Fibroblast of gingiva (primary cell): ENCODE results near the gene ZNF559.

Source experiments
- DNase-seq: peaks from one replicate; pipeline ENCODE4 v3.0.0-alpha.2; 2011; ENCODE audit warnings: low read depth

Gene ZNF559

DNA sequence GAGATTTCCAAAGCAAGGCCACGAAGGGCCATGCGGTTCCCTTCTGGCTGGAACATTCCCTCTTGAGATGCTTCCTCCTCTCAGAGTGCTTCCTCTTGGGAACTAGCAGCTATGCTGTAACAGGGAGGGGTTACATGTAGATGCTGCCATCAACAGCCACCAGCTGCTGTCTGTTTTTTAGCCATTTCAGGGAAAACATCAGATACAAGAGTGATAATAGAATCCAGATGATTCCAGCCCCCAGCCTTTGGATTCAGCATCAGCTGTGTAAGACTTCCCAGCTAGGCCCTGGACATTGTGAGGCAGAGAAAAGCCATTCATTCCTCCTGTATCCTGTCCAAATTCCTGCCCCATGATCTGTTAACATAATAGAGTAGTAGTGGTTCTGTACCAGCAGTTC, 30.7 kb downstream of the ZNF559 start:
- DNase-seq = peak; percentile 16

DNA sequence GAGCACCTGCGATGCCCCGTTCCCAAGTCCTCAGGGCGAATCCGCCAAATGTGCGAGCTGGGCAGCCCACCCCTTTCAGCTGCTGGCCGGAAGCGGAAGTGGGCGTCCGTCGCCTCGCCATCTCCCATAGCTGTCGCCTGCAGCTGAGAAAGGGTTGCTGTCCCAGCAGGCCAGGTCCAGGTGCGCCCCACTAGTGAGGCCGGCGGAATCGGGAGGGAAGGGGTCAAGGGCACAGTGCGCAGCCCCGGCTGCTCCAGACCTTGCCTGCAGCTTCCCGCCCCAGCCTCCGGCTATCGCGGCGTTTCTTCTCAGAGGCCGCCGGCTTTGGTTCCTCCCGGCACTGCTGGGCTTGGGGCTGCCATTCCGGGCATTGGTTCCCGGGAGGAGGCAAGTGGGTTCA, 38.9 kb downstream of the ZNF559 start, which contains the start of gene ZNF177:
Gene ZNF177, plus strand, starts transcription at position 109 of the 400 bp plus-strand sequence. CDS start 15,299 bp downstream, outside the sequence.
- DNase-seq = peak; percentile 3

DNA sequence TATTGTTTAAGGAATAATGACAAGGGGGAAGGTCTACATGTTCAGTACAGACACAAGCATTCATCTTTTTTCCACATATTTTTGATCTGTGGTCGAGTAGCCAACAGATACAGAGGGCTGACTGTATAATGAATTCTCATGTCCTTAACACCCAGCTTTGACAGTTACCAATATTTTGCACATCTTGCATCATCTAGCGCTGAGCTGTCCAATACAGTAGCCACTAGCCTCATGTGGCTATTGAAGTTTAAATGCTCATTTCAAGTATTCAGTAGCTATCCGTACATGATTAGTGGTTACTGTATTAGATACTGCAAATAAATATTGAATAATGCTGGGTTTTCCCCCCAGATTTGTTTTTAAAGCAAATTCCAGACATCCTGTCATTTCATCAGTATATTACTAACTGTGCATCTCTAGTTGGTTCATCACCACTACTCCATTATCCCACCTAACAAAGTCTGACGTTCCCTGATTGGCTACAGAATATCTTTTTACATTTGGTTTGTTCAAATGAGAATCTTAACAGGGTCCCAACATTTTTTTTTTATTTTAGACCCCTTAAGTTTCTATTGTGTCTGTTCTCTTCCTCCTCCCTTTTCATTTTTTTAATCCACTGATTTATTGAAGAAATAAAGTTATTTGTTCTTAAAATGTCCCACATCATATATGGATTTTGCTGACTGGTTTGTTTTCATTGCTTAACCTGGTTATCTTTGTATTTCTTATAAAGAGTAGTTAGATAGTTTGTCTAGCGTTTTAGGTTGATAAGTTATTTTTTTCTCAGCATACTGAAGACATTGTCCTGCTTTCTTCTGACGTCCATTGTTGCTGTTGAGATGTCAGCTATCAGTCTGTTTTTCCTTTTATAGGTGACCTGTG, 47.0 kb downstream of the ZNF559 start:
- DNase-seq = no peak

DNA sequence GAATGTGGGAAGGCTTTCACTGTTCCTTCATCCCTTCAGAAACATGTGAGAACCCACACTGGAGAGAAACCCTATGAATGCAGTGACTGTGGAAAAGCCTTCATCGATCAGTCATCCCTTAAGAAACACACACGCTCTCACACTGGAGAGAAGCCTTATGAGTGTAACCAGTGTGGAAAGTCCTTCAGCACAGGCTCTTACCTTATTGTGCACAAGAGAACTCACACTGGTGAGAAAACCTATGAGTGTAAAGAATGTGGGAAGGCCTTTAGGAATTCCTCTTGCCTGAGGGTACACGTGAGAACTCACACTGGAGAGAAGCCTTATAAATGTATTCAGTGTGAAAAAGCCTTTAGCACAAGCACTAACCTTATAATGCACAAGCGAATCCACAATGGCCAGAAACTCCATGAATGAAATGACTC, 57.4 kb downstream of the ZNF559 start:
- no peak for DNase-seq
